GM12878 (cell line): Measurements from ENCODE around the gene HSD17B12. TPM values are rescaled to one million over a fixed set of nuclear protein-coding genes. Genes with fewer than 3 reads are reported as not detected.

Source experiments
- ATAC-seq: fragments of 200-7000 bp; cut with Tn5 transposase; 3 replicates; pipeline ENCODE4 v1.9.1; 2020; ENCODE audit warnings: mild to moderate bottlenecking, moderate library complexity
- BruUV-seq: library from RNA; stranded (reverse); fragments of 400-500 nt; replicated peaks from 2 replicates; lab custom pipeline; 2021; lab: Mats Ljungman, UMichigan
- CTCF ChIA-PET: fragments of 300-600 bp; sonication (Branson Sonifier 250); formaldehyde crosslinking; extraction: SDS; loops from one replicate; lab custom pipeline; 2021; ENCODE audit warnings: inconsistent platforms; lab: Yijun Ruan, JAX
- POLR2A ChIA-PET: fragments of 350-600 bp; formaldehyde crosslinking; extraction: SDS; loops from one replicate; lab custom pipeline; 2021; ENCODE audit warnings: inconsistent platforms; lab: Charles Lee
- RAD21 ChIA-PET: fragments of 300-600 bp; sonication (Branson Sonifier 250); formaldehyde crosslinking; loops from one replicate; lab custom pipeline; 2023; ENCODE audit warnings: antibody characterized with exemption; ENCODE audit not compliant: unreplicated experiment; lab: Charles Lee
- SMC1A ChIA-PET: fragments of 300-600 bp; sonication (Branson Sonifier 250); formaldehyde crosslinking; loops from one replicate; lab custom pipeline; 2023; ENCODE audit not compliant: unreplicated experiment, uncharacterized antibody; lab: Charles Lee
- DNase-seq: peaks from one replicate; pipeline ENCODE4 v3.0.0-alpha.2; 2011; ENCODE audit warnings: low read depth, low spot score
- FAIRE-seq: peaks from 3 replicates; lab custom pipeline; 2011; peaks lifted over from hg19 to GRCh38; lab: Jason Lieb, UNC
- H2AFZ ChIP-seq: 2 replicates; pipeline ENCODE4 v1.6.0; 2011; ENCODE audit warnings: low read depth, low read length, control low read depth; ENCODE audit not compliant: control insufficient read depth
- H3K27ac ChIP-seq: 2 replicates; pipeline ENCODE4 v1.5.1; 2011; ENCODE audit warnings: control low read depth; ENCODE audit not compliant: control insufficient read depth, insufficient read depth
- H3K27me3 ChIP-seq, 2 experiments: replicated peaks in 1 of 2; 2 replicates each; pipeline versions ENCODE4 v1.6.0 to v1.6.1; 2011; ENCODE audit warnings: low read length in 1 of 2; ENCODE audit not compliant: control insufficient read depth in 2 of 2, insufficient read depth in 2 of 2
- H3K36me3 ChIP-seq, 2 experiments: 2 replicates each; pipeline ENCODE4 v1.5.1; 2011; ENCODE audit warnings: low read length in 1 of 2; ENCODE audit not compliant: control insufficient read depth in 2 of 2, insufficient read depth in 2 of 2
- H3K4me1 ChIP-seq: 2 replicates; pipeline ENCODE4 v1.6.1; 2011; ENCODE audit warnings: mild to moderate bottlenecking, low read length, moderate library complexity, mixed read lengths; ENCODE audit not compliant: control insufficient read depth, insufficient read depth
- H3K4me2 ChIP-seq: 2 replicates; pipeline ENCODE4 v1.6.0; 2011; ENCODE audit warnings: control low read depth; ENCODE audit not compliant: control insufficient read depth, insufficient read depth
- H3K4me3 ChIP-seq: fragments of 200-600 bp; sonication (generic); 2 replicates; pipeline ENCODE4 v1.5.1; 2016
- H3K79me2 ChIP-seq: 2 replicates; pipeline ENCODE4 v1.6.0; 2011; ENCODE audit warnings: low read length; ENCODE audit not compliant: control insufficient read depth, insufficient read depth
- H3K9ac ChIP-seq: 2 replicates; pipeline ENCODE4 v1.8.0; 2011; ENCODE audit warnings: low read length, control low read depth, mixed read lengths; ENCODE audit not compliant: control insufficient read depth, insufficient read depth
- H3K9me3 ChIP-seq: replicated peaks from 3 replicates; pipeline ENCODE4 v1.5.1; 2011; ENCODE audit warnings: mild to moderate bottlenecking, low read length; ENCODE audit not compliant: control insufficient read depth, insufficient read depth
- H4K20me1 ChIP-seq: 2 replicates; pipeline ENCODE4 v1.6.0; 2011; ENCODE audit not compliant: control insufficient read depth, insufficient read depth
- CHD2 ChIP-seq: IDR thresholded peaks from 2 replicates; pipeline ENCODE4 v1.6.1; 2011; ENCODE audit warnings: low read depth, low read length, improper control_type of control experiment, borderline replicate concordance
- E2F8 ChIP-seq: fragments of 450-650 bp; IDR thresholded peaks from 2 replicates; pipeline ENCODE4 v1.6.1; 2018; ENCODE audit warnings: mild to moderate bottlenecking, low read depth, moderate library complexity; ENCODE audit not compliant: partially characterized antibody
- KLF5 ChIP-seq: fragments of 450-650 bp; IDR thresholded peaks from 2 replicates; pipeline ENCODE4 v1.6.1; 2014; ENCODE audit warnings: mild to moderate bottlenecking; ENCODE audit not compliant: partially characterized antibody
- LARP7 ChIP-seq: fragments of 450-650 bp; IDR thresholded peaks from 2 replicates; pipeline ENCODE4 v1.6.1; 2017; ENCODE audit warnings: mild to moderate bottlenecking
- NBN ChIP-seq: fragments of 450-650 bp; IDR thresholded peaks from 2 replicates; pipeline ENCODE4 v1.6.1; 2016
- PAX8 ChIP-seq: fragments of 450-650 bp; IDR thresholded peaks from 2 replicates; pipeline ENCODE4 v1.6.1; 2017; ENCODE audit warnings: mild to moderate bottlenecking, moderate library complexity
- PBX3 ChIP-seq: IDR thresholded peaks from 2 replicates; pipeline ENCODE4 v1.6.1; 2011; ENCODE audit warnings: mild to moderate bottlenecking, low read depth, low read length, moderate library complexity; ENCODE audit not compliant: insufficient replicate concordance
- POU2F2 ChIP-seq: IDR thresholded peaks from 3 replicates; pipeline ENCODE4 v1.6.1; 2011; ENCODE audit warnings: low read depth, mild to moderate bottlenecking, low read length, borderline replicate concordance
- RBBP5 ChIP-seq: fragments of 200-600 bp; sonication (generic); conservative IDR thresholded peaks from 2 replicates; pipeline ENCODE4 v1.6.1; 2016
- SIX5 ChIP-seq: IDR thresholded peaks from 2 replicates; pipeline ENCODE4 v1.6.1; 2011; ENCODE audit warnings: mild to moderate bottlenecking, low read depth, low read length, moderate library complexity; ENCODE audit not compliant: severe bottlenecking
- SREBF2 ChIP-seq: IDR thresholded peaks from 2 replicates; pipeline ENCODE4 v1.6.1; 2012; ENCODE audit warnings: mild to moderate bottlenecking, low read length
- WGBS: methylation state at CpG from one replicate; pipeline ENCODE4 v1.1.6; 2016; ENCODE audit warnings: low lambda C conversion rate; ENCODE audit not compliant: insufficient replicate concordance, insufficient coverage; ENCODE audit errors: missing lambda C conversion rate; 5-methylcytosine and 5-hydroxymethylcytosine counted together
- in situ Hi-C: fragments of 300-500 bp; cut with MboI; formaldehyde crosslinking; loops from 9 replicates; pipeline ENCODE4 v1.14.3; 2018; ENCODE audit warnings: mixed read lengths
- intact Hi-C: fragments of 100-400 bp; cut with micrococcal nuclease; formaldehyde crosslinking; loops from one replicate; pipeline ENCODE4 v1.14.2; 2022; ENCODE audit not compliant: unreplicated experiment
- polyA plus RNA-seq, 11 experiments: library from polyadenylated mRNA; depleted of rRNA in 4 of 11; unstranded in 6 of 11; stranded (reverse) in 5 of 11; fragments of >200 nt; fragmentation: Nextera tagmentation in 4 of 11; fragmentation: Illumina TruSeq in 1 of 11; extraction: Ambion mirVana in 4 of 11; extraction: Trizol in 1 of 11; gene quantifications; 1 replicate in 1 of 11; 2 replicates in 10 of 11; pipeline versions ENCODE4 v1.2.1 to v1.2.3, GENCODE V29; 2011 to 2016; ENCODE audit warnings: inconsistent platforms in 2 of 11, missing spikeins in 2 of 11, low read depth in 1 of 11
- total RNA-seq, 4 experiments: library from RNA; depleted of rRNA in 3 of 4; stranded (reverse); fragments of >200 nt in 3 of 4; fragmentation: Illumina TruSeq in 1 of 4; extraction: Trizol in 1 of 4; gene quantifications; 2 replicates each; pipeline versions ENCODE4 v1.2.1 to v1.2.3, GENCODE V29; 2013 to 2021

Gene HSD17B12
- total and polyA plus RNA-seq, 10 of the 15 experiments (the other 5 are each of a cell fraction or from before 2014, with no cell fraction given): 23.6 to 88.0 (median 64.7) TPM

- ChIA-PET RAD21 (no interaction called here), SMC1A (interaction anchor here (1.5 kb wide), 1 partner anchor 111 kb away, joined by 5 read pairs; no protein-coding TSS in a partner anchor), POLR2A (no interaction called here), CTCF (no interaction called here)
- H3K4me2 ChIP-seq: no peak overlapping the region
- intact Hi-C loops: no loop called here
- no peak for FAIRE-seq
- peaks cover 16% of the 10 kb centered on the region for H3K9me3 ChIP-seq
- DNase-seq: no peak
- H4K20me1 ChIP-seq: no peaks in the 10 kb centered on the region
- no peak overlapping the region for H3K9ac ChIP-seq
- no peaks in the 10 kb centered on the region for H3K27me3 ChIP-seq
- H3K27ac ChIP-seq: no peak overlapping the region
- in situ Hi-C loops: no loop called here
- ATAC-seq: no peak
- H2AFZ ChIP-seq: no peak overlapping the region
- no peak for TF ChIP-seq SREBF2
- TF ChIP-seq KLF5: no peak
- no peak for TF ChIP-seq NBN
- no peak for TF ChIP-seq POU2F2
- TF ChIP-seq PAX8: no peak
- no peak for TF ChIP-seq E2F8
- no peak for TF ChIP-seq SIX5
- no peak for TF ChIP-seq LARP7
- no peak for TF ChIP-seq CHD2
- no peak for TF ChIP-seq PBX3
- TF ChIP-seq RBBP5: no peak
- peaks cover 6% of the 10 kb centered on the region for H3K79me2 ChIP-seq
- H3K36me3 ChIP-seq: peaks cover 4 to 6% of the 10 kb centered on the region in 2 experiments; a peak in 3 of 4 replicates
- BruUV-seq: no TSS peak
- 96% methylated on average over 3 of the region's 3 CpGs for WGBS
- H3K4me1 ChIP-seq: peaks cover 10% of the 10 kb centered on the region
- H3K4me3 ChIP-seq: no peak overlapping the region
These were observed 51.7 kb downstream of the HSD17B12 start for GRCh38 chr11:43732225-43732624.
